NCI-H510A treated with DMSO at 0.1 percent for 48 hours (cell line): Measurements from ENCODE around the gene AUTS2.
A peak's percentile ranks its signal among the peaks of the same experiment; 100 is the strongest.

Experiments
- DNase-seq: peaks from one replicate; lab custom pipeline; 2025; lab: John Stamatoyannopoulos, UW

Gene AUTS2

GRCh38 chr7:69599955-69600709, 1.9 kb downstream of the AUTS2 start:
- no peak for DNase-seq

- DNase-seq = no peak
Measured at GRCh38 chr7:69600710-69601519, 2.6 kb downstream of the AUTS2 start.

DNA sequence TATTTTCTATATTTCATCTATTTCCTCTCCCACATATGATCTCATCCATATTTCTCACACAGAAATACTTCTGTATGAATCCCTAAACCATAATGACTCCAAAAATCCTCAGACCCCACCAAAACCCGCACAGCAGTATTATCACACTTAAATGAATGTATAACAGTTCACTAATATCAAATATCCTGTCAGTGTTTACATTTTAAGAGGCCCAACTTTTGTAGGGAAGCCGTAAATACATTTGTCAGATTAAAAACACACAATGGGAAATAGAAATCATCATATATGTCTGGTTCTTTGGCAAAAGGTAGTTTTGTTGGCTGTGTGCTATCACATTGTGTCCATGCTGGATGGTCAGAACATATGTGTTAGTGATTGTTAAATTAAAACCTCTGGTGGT, 4.2 kb downstream of the AUTS2 start:
- DNase-seq = no peak

DNA sequence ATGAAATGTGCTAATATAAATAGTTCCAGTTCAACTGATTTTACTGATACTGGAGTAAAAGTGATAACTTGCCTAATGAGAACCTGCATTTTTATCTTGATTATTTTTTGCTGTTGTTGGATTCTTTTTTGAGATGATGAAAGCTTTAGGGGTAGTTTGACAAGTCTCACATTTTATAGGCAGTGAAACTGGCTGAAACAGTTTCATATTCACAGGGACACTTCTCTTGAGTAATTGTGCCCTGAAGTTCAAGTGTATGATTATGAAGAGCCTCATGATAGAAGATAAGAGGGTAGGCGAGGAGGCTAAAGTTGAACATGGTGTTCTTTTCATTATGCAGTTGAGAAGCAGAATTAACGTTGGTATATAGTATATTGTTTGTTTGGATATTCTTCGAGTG, 5.1 kb downstream of the AUTS2 start:
- DNase-seq = peak; percentile 25

DNA sequence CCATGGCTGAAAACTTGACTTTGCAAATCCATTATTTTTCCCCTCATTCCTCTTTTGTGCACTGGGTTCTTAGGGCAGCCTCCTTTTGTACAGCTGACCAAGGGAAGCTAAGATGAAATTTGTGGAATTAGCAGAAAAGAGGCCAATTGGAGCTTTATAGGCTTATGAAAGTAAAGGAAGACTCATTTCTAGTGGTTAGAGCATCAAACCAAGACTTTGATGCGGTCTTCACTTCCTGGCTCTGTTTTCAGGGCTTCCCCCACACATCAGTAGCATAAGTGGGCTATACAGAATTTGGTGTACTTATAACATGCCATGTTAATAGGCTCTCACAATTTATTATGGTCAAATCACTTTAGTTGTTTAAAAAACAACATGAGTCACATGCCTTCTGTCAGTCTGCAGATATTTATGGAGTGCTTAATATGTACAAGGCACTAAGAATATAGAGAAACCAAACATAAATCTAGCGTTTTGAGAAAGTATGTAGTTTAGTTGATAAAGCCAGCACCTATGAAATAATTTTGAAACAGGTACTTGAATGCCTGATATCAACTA, 5.7 kb downstream of the AUTS2 start:
- no peak for DNase-seq

- DNase-seq = no peak
Measured at GRCh38 chr7:69605070-69605469, 6.8 kb downstream of the AUTS2 start.

- DNase-seq = no peak
Measured at GRCh38 chr7:69605546-69605945, 7.3 kb downstream of the AUTS2 start.

DNA sequence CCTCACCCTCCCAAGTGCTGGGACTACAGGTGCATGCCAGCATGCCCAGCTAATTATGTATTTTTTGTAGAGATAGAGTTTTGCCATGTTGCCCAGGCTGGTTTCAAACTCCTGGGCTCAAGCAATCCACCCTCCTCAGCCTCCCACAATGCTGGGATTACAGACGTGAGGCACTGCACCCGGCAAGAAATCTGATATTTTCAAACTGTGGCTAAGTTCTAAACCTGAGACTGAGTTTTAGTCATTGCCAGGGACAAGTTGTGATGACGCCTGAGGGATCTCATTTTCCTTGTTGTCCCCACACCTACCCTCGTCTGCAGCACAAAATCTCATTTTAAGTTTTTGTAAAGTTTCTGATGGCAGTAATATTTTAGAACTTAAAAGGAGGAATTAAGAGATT, 9.8 kb downstream of the AUTS2 start:
- DNase-seq = no peak

GRCh38 chr7:69608878-69609277, 10.6 kb downstream of the AUTS2 start:
- DNase-seq = no peak

GRCh38 chr7:69609541-69610373, 11.5 kb downstream of the AUTS2 start:
- no peak for DNase-seq

GRCh38 chr7:69610374-69611084, 12.3 kb downstream of the AUTS2 start:
- no peak for DNase-seq

DNA sequence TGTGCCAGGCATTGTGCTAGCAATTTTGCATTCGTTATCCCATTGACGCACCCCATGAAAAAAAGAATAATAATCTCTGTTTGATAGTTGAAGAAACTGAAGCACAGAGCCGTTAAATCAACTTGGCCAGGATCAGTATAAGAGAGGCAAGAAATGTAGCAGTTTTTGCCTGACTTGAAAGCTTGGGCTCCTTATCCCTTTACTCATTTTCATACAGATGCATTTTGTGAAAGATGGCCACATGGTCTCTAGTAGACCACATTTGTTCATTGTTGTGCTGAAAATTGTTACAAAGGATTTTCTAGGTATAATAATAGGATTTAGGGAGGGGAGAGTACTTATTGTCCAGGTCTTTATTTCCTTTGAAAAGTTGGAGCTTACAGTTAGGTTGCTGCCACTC, 14.7 kb downstream of the AUTS2 start:
- no peak for DNase-seq

DNA sequence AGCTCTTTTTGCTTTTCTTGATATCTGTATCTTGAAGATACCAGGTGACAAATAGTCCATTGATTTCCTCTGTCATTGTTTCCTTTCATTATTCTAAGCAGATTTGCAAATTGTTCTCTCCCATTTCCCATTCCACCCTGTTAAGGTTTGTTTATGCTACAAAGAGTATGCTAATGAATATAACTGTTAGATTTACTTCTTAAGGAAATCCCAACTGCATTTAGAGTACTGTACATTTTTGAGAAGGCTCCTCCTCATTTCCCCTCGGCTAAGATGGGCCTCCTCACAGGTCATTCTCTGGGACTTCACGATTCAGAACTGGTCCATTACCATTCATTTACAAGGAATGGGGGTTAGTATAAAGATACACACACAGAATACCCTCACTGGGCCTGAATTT, 15.6 kb downstream of the AUTS2 start:
- DNase-seq = no peak

- DNase-seq = no peak
Measured at GRCh38 chr7:69615685-69616084, 17.4 kb downstream of the AUTS2 start.

- no peak for DNase-seq
Measured at GRCh38 chr7:69617364-69617763, 19.1 kb downstream of the AUTS2 start.

- DNase-seq = no peak
Measured at GRCh38 chr7:69619054-69619453, 20.8 kb downstream of the AUTS2 start.

GRCh38 chr7:69619635-69620034, 21.4 kb downstream of the AUTS2 start:
- DNase-seq = no peak

- DNase-seq = no peak
Measured at GRCh38 chr7:69620063-69620462, 21.8 kb downstream of the AUTS2 start.

GRCh38 chr7:69620650-69621049, 22.4 kb downstream of the AUTS2 start:
- no peak for DNase-seq

GRCh38 chr7:69622014-69622835, 23.9 kb downstream of the AUTS2 start:
- DNase-seq = no peak

DNA sequence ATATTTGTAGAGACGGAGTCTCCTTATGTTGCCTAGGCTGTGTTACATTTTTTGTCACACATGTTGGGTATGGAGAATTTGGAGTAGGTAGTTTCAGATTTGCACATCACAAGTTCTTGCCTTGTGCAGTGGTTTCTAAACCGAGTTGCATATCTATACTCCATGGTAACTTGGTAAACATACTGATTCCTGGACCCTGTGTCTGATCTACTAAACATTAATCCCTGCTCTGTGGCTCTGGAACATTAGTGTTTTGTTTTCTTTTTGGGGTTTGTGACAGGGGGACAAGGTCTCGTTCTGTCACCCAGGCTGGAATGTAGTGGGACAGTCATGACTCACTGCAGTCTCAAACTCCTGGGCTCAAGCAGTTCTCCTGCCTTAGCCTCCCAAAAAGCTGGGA, 24.7 kb downstream of the AUTS2 start:
- no peak for DNase-seq
